Activated CD8-positive, alpha-beta memory T cell treated with anti-CD3 and anti-CD28 coated beads for 1 hour (primary cell): Measurements from ENCODE around the gene OR2T11.
"Not testable (repeated sequence)": the region's sequence is repeated elsewhere in the genome, so short reads cannot be mapped to it uniquely, and the experiment has no call there.

Source experiments
- DNase-seq, 2 donors: peaks; one replicate each; pipeline ENCODE4 v3.0.0-alpha.2; 2020; ENCODE audit warnings: low read depth in 1 of 2; ENCODE audit errors: extremely low read depth in 1 of 2

The OR2T11 gene

GRCh38 chr1:248621770-248622169, 13.1 kb downstream of the OR2T11 start:
- DNase-seq, result no peak

- peak in 1 of 2 donors; percentile 7 for DNase-seq
Measured at GRCh38 chr1:248618878-248619277, 16.0 kb downstream of the OR2T11 start.

GRCh38 chr1:248618119-248618518, 16.8 kb downstream of the OR2T11 start:
- DNase-seq, result no peak

- DNase-seq, result no peak
Measured at GRCh38 chr1:248613742-248614141, 21.1 kb downstream of the OR2T11 start.

GRCh38 chr1:248611883-248612414, 22.9 kb downstream of the OR2T11 start:
- DNase-seq, result no peak

GRCh38 chr1:248610301-248610700, 24.6 kb downstream of the OR2T11 start:
- no peak for DNase-seq

- no peak for DNase-seq
Measured at GRCh38 chr1:248599396-248599795, 35.5 kb downstream of the OR2T11 start.

GRCh38 chr1:248597589-248597988, 37.3 kb downstream of the OR2T11 start, which contains the start of gene OR2T10:
OR2T10 (minus strand) TSS chr1:248597700; CDS start chr1:248593768, 3,932 bp downstream.
- no peak for DNase-seq

GRCh38 chr1:248596615-248597014, 38.3 kb downstream of the OR2T11 start:
- DNase-seq, result no peak

GRCh38 chr1:248593226-248593625, 41.7 kb downstream of the OR2T11 start:
- no peak for DNase-seq

- no peak for DNase-seq
Measured at GRCh38 chr1:248592655-248593054, 42.2 kb downstream of the OR2T11 start.

GRCh38 chr1:248590055-248590454, 44.8 kb downstream of the OR2T11 start:
- no peak for DNase-seq

GRCh38 chr1:248589334-248589733, 45.6 kb downstream of the OR2T11 start:
- DNase-seq, result no peak

- no peak for DNase-seq
Measured at GRCh38 chr1:248585266-248585665, 49.6 kb downstream of the OR2T11 start.

GRCh38 chr1:248576260-248576980, 58.5 kb downstream of the OR2T11 start:
- no peak for DNase-seq

- not testable (repeated sequence) for DNase-seq
Measured at GRCh38 chr1:248574657-248575056, 60.2 kb downstream of the OR2T11 start, which contains the start of gene OR2T34. OR2T34 (minus strand) TSS chr1:248574757; CDS start chr1:248574757, 0 bp downstream.

- not testable (repeated sequence) for DNase-seq
Measured at GRCh38 chr1:248573856-248574255, 61.0 kb downstream of the OR2T11 start.
